Parathyroid adenoma (tissue), 2 donors: ENCODE results near the gene WDR38.
"Not testable (repeated sequence)": the region's sequence is repeated elsewhere in the genome, so short reads cannot be mapped to it uniquely, and the experiment has no call there.

Experiments used
- H2AFZ ChIP-seq: fragments of 300-600 bp; sonication (generic); one replicate; pipeline ENCODE4 v1.7.0; 2017; ENCODE audit warnings: antibody characterized with exemption, mild to moderate bottlenecking
- H3K27ac ChIP-seq: fragments of 300-600 bp; sonication (generic); one replicate; pipeline ENCODE4 v1.7.0; 2017
- H3K27me3 ChIP-seq: fragments of 300-600 bp; sonication (generic); one replicate; pipeline ENCODE4 v1.7.0; 2017; ENCODE audit warnings: low read length; ENCODE audit not compliant: control insufficient read depth, insufficient read depth
- H3K36me3 ChIP-seq: fragments of 300-600 bp; sonication (generic); one replicate; pipeline ENCODE4 v1.7.0; 2017; ENCODE audit warnings: low read length; ENCODE audit not compliant: control insufficient read depth, insufficient read depth
- H3K4me1 ChIP-seq: fragments of 300-600 bp; sonication (generic); one replicate; pipeline ENCODE4 v1.7.0; 2017; ENCODE audit warnings: control low read depth
- H3K4me2 ChIP-seq: fragments of 300-600 bp; sonication (generic); one replicate; pipeline ENCODE4 v1.7.0; 2017; ENCODE audit warnings: low read length
- H3K4me3 ChIP-seq: fragments of 300-600 bp; sonication (generic); one replicate; pipeline ENCODE4 v1.7.0; 2017; ENCODE audit warnings: low read depth, low read length
- H3K79me2 ChIP-seq: fragments of 300-600 bp; sonication (generic); one replicate; pipeline ENCODE4 v1.7.0; 2017; ENCODE audit warnings: control low read depth
- H3K9ac ChIP-seq: fragments of 300-600 bp; sonication (generic); one replicate; pipeline ENCODE4 v1.7.0; 2017; ENCODE audit warnings: mild to moderate bottlenecking
- H3K9me3 ChIP-seq: fragments of 300-600 bp; sonication (generic); one replicate; pipeline ENCODE4 v1.7.0; 2017; ENCODE audit warnings: low read length; ENCODE audit not compliant: control insufficient read depth
- CTCF ChIP-seq: fragments of 300-600 bp; sonication (generic); IDR thresholded peaks from one replicate; pipeline ENCODE4 v1.7.0; 2017; ENCODE audit warnings: antibody characterized with exemption, mild to moderate bottlenecking
- donor health status: primary hyperparathyroidism.

The WDR38 gene

GRCh38 chr9:124844291-124844690 is 9.0 kb upstream of the WDR38 start:
- no peak for TF ChIP-seq CTCF
- Histone ChIP-seq H3K9me3 (no peaks in the 10 kb centered on the region), H3K4me2 (no peak overlapping the region), H2AFZ (no peak overlapping the region), H3K4me3 (no peak overlapping the region), H3K4me1 (no peaks in the 10 kb centered on the region), H3K27ac (no peak overlapping the region), H3K27me3 (no peaks in the 10 kb centered on the region), H3K9ac (no peak overlapping the region), H3K79me2 (no peaks in the 10 kb centered on the region), H3K36me3 (no peaks in the 10 kb centered on the region)

DNA sequence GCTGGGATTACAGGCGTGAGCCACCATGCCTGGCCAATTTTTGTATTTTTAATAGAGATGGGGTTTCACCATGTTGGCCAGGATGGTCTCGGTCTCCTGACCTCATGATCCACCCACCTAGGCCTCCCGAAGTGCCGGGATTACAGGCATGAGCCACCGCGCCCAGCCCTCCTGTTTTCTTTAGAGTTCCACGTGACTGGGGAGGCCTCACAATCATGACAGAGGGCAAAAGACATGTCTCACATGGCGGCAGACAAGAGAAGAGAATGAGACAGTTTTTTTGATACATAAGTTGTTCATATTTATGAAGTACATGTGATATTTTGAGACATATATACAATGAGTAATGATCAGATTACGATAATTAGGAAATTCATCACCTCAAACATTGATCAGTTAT is 6.8 kb upstream of the WDR38 start:
- H3K4me3 ChIP-seq, H3K27me3 ChIP-seq, H3K9me3 ChIP-seq, H3K79me2 ChIP-seq, H2AFZ ChIP-seq, H3K4me1 ChIP-seq, H3K27ac ChIP-seq, H3K4me2 ChIP-seq, H3K9ac ChIP-seq, H3K36me3 ChIP-seq: not testable (repeated sequence)

GRCh38 chr9:124846969-124847368 is 6.3 kb upstream of the WDR38 start:
- Histone ChIP-seq H3K4me2 (no peak overlapping the region), H3K36me3 (no peaks in the 10 kb centered on the region), H3K27ac (no peak overlapping the region), H3K9ac (no peak overlapping the region), H3K79me2 (no peaks in the 10 kb centered on the region), H3K4me1 (no peaks in the 10 kb centered on the region), H2AFZ (no peak overlapping the region), H3K4me3 (no peak overlapping the region), H3K27me3 (no peaks in the 10 kb centered on the region), H3K9me3 (no peaks in the 10 kb centered on the region)
- no peak for TF ChIP-seq CTCF

- Histone ChIP-seq H3K27me3 (no peaks in the 10 kb centered on the region), H3K9ac (no peak overlapping the region), H2AFZ (no peak overlapping the region), H3K9me3 (no peaks in the 10 kb centered on the region), H3K36me3 (no peaks in the 10 kb centered on the region), H3K79me2 (no peaks in the 10 kb centered on the region), H3K4me3 (no peak overlapping the region), H3K27ac (no peak overlapping the region), H3K4me1 (peaks cover 3% of the 10 kb centered on the region), H3K4me2 (no peak overlapping the region)
- no peak for TF ChIP-seq CTCF
These were observed 3.5 kb upstream of the WDR38 start for GRCh38 chr9:124849801-124850200.

DNA sequence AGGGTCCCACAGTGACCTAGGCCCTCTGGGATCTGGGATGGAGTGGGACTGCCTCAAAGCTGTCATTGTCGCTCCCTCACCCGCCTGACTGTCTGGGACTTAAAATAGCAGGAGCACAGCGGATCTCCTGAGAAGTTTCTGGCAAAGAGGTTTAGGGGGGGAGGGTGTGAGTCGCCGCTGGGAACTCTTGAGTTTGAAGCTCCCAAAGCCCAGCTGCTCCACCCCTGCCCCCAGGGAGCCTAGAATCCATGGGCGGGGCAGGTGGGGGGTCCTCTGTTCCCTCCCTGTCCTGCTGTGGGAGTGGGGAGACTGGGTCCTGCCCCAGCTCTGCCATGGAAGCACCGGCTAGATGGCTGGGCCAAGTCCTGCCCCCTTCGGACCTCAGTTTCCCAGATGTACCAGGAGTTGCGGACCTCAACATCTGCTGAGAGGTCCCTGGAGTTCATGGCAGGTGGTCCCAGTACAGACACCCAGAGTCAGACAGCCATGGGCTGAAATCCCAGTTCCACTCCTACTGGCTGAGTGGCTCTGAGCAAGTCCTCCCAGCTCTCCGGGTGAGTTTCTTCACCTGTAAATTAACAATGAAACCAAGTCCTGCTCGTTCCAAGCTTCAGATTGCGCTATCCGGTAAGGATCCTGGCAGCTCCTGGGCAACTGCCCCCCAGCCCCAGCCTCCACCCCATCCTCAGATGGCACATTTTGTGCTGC is 985 bp upstream of the WDR38 start:
- Histone ChIP-seq H2AFZ (peak overlapping the region; percentile 85), H3K79me2 (no peaks in the 10 kb centered on the region), H3K4me2 (peak overlapping the region; percentile 82), H3K27me3 (no peaks in the 10 kb centered on the region), H3K27ac (no peak overlapping the region), H3K36me3 (no peaks in the 10 kb centered on the region), H3K9ac (no peak overlapping the region), H3K4me1 (peaks cover 3% of the 10 kb centered on the region), H3K9me3 (no peaks in the 10 kb centered on the region), H3K4me3 (no peak overlapping the region)
- no peak for TF ChIP-seq CTCF
